Sigmoid colon (tissue), 7 donors: ENCODE measurements around the gene SUPT16H. TPM values are rescaled to one million over a fixed set of nuclear protein-coding genes. Genes with fewer than 3 reads are reported as not detected.

ENCODE experiments used
- DNase-seq: peaks from one replicate; pipeline ENCODE4 v3.0.0-alpha.2; 2019
- H3K27ac ChIP-seq, 4 donors: fragments of 200-600 bp; sonication (generic); one replicate each; pipeline ENCODE4 v1.5.1; 2016 to 2019; ENCODE audit warnings: mild to moderate bottlenecking in 1 of 4
- H3K27me3 ChIP-seq, 3 donors: fragments of 200-600 bp; sonication (generic); one replicate each; pipeline ENCODE4 v1.5.1; 2019; ENCODE audit warnings: mild to moderate bottlenecking in 1 of 3
- H3K36me3 ChIP-seq, 4 donors: fragments of 200-600 bp; sonication (generic); one replicate each; pipeline ENCODE4 v1.5.1; 2016 to 2019
- H3K4me1 ChIP-seq, 4 donors: fragments of 200-600 bp; sonication (generic); one replicate each; pipeline ENCODE4 v1.5.1; 2017 to 2019
- H3K4me3 ChIP-seq, 4 donors: fragments of 200-600 bp; sonication (generic); one replicate each; pipeline ENCODE4 v1.5.1; 2017 to 2019; ENCODE audit warnings: mild to moderate bottlenecking in 2 of 4, moderate library complexity in 1 of 4
- H3K9me3 ChIP-seq, 4 donors: fragments of 200-600 bp in 3 of 4; sonication (generic) in 3 of 4; one replicate each; pipeline versions ENCODE4 v1.5.1 to v1.6.1; 2013 to 2019
- EP300 ChIP-seq, 4 donors: sonication (generic); formaldehyde crosslinking; IDR thresholded peaks; one replicate each; pipeline ENCODE4 v1.6.1; 2017; ENCODE audit warnings: antibody characterized with exemption in 4 of 4
- POLR2A ChIP-seq, 2 donors: fragments of 450-650 bp; IDR thresholded peaks; one replicate each; pipeline ENCODE4 v1.6.1; 2016; ENCODE audit warnings: antibody characterized with exemption in 2 of 2, mild to moderate bottlenecking in 2 of 2, moderate library complexity in 2 of 2
- POLR2AphosphoS5 ChIP-seq, 4 donors: sonication (generic); formaldehyde crosslinking; IDR thresholded peaks; one replicate each; pipeline ENCODE4 v1.6.1; 2017; ENCODE audit warnings: antibody characterized with exemption in 4 of 4
- WGBS, 2 donors: extraction: QIAGEN DNeasy Blood & Tissue Kit; methylation state at CpG; one replicate each; pipeline ENCODE4 v1.1.7; 2013; 5-methylcytosine and 5-hydroxymethylcytosine counted together
- intact Hi-C: fragments of 100-400 bp; cut with DNase I; formaldehyde crosslinking; loops from one replicate; pipeline ENCODE4 v1.15.1; 2023
- polyA plus RNA-seq, 3 donors: library from polyadenylated mRNA; stranded (reverse); fragments of 200-250 nt; gene quantifications; one replicate each; pipeline ENCODE4 v1.2.3, GENCODE V29; 2013
- total RNA-seq, 4 donors: library from RNA; depleted of rRNA; stranded (reverse); fragments of >200 nt; gene quantifications; one replicate each; pipeline ENCODE4 v1.1.0, GENCODE V29; 2016
- TF ChIP-seq, protein P1 (sequence below), 4 experiments: fragments of 450-650 bp in 3 of 4; fragments of 200-600 bp in 1 of 4; IDR thresholded peaks; one replicate each; pipeline ENCODE4 v1.5.1; 2016 to 2019; ENCODE audit warnings: antibody characterized with exemption in 4 of 4, mild to moderate bottlenecking in 3 of 4, moderate library complexity in 2 of 4
- donor health status: healthy with polysubstance abuse.
- donor health status: Bipolar disorder and iron deficiency.
- donor health status: healthy.

The SUPT16H gene
- total and polyA plus RNA-seq, 7 donors, result 27.5 to 77.1 (median 63.7) TPM

DNA sequence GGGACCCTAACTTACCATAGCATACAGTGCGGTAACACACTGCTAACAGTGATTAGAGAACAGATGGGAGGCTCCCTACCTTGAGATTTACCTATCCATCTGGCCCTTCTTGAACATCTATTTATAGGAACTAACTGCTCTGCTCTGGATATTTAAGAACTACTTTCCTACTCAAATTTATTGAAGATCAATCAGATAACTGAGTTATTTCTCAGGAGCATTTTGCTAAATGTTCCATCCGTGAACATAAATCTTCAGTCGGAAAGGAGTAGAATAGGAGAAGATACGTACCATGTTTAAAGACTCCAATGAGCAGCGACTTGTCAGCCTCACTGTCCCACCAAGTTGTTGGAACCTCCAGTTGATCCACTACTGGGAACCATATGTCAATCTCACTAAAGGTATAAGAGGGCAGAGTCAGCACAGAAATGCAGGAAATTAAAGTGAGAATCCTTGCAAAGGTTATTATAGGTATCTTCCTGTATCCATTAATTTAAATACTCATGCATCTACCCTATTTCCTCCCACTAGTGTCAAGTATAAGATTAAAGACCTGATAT is 15.6 kb upstream of the SUPT16H start:
- 98 to 99% methylated on average over 5 of the region's 5 CpGs for WGBS, 2 donors
- intact Hi-C loops, result no loop called here
- Histone ChIP-seq H3K27ac (no peak overlapping the region), H3K4me3 (no peak overlapping the region), H3K9me3 (no peaks in the 10 kb centered on the region), H3K4me1 (no peaks in the 10 kb centered on the region), H3K36me3 (peaks cover 63 to 100% (median 94%) of the 10 kb centered on the region in 4 donors), H3K27me3 (no peaks in the 10 kb centered on the region)
- no peak for DNase-seq
- TF ChIP-seq POLR2A (IDR thresholded peaks at IDR 0.05), result no peak
- no peak for TF ChIP-seq POLR2AphosphoS5 (IDR thresholded peaks at IDR 0.05)
- TF ChIP-seq EP300 (IDR thresholded peaks at IDR 0.05), result no peak
- TF ChIP-seq, protein P1, sequence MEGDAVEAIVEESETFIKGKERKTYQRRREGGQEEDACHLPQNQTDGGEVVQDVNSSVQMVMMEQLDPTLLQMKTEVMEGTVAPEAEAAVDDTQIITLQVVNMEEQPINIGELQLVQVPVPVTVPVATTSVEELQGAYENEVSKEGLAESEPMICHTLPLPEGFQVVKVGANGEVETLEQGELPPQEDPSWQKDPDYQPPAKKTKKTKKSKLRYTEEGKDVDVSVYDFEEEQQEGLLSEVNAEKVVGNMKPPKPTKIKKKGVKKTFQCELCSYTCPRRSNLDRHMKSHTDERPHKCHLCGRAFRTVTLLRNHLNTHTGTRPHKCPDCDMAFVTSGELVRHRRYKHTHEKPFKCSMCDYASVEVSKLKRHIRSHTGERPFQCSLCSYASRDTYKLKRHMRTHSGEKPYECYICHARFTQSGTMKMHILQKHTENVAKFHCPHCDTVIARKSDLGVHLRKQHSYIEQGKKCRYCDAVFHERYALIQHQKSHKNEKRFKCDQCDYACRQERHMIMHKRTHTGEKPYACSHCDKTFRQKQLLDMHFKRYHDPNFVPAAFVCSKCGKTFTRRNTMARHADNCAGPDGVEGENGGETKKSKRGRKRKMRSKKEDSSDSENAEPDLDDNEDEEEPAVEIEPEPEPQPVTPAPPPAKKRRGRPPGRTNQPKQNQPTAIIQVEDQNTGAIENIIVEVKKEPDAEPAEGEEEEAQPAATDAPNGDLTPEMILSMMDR (IDR thresholded peaks at IDR 0.05), result no peak

DNA sequence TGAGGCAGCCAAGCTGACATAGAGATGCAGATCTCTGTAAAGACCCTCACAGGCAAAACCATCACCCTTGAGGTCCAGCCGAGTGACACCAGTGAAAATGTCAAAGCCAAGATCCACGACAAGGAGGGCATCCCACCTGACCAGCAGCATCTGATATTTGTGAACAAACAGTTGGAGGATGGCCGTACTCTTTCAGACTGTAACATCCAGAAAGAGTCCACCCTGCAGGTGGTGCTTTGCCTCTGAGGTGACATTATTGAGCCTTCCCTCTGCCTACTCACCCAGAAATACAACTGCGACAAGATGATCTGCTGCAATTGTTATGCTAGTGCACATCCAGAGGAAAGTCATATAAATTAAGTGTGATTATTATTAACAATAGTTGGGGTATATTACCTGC is 15.1 kb upstream of the SUPT16H start:
- intact Hi-C loops, result no loop called here
- peaks cover 67 to 100% (median 96%) of the 10 kb centered on the region in 4 donors for H3K36me3 ChIP-seq
- DNase-seq, result no peak
- no peaks in the 10 kb centered on the region for H3K27me3 ChIP-seq
- H3K9me3 ChIP-seq, result no peaks in the 10 kb centered on the region
- H3K4me1 ChIP-seq, result no peaks in the 10 kb centered on the region
- no peak overlapping the region for H3K4me3 ChIP-seq
- H3K27ac ChIP-seq, result no peak overlapping the region
- 96% methylated on average over 4 of the region's 4 CpGs for WGBS, 2 donors
- TF ChIP-seq POLR2AphosphoS5 (IDR thresholded peaks at IDR 0.05) (no peak), POLR2A (IDR thresholded peaks at IDR 0.05) (no peak)

DNA sequence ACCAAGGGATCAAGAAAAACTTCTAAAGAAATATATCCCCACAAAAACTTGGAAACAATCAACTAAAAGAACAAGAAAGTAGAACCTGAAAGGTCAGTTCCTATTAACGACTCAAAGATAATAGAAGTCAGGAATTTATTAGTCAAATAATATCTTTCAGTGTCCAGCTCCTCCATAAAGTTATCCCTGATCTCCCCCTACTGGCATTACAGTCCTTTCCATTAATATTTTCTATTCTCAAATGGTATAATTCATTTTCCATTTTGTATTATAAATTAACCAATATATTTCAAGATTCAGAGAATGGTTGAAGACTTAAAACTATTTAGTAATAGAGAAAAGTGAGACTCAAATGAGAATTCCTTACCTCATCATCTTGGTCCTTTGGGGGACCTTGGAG is 11.6 kb upstream of the SUPT16H start:
- H3K4me3 ChIP-seq, result no peak overlapping the region
- 0 to 40% methylated on average over 1 of the region's 1 CpG for WGBS, 2 donors
- TF ChIP-seq EP300 (IDR thresholded peaks at IDR 0.05), result no peak
- no peak for TF ChIP-seq POLR2A (IDR thresholded peaks at IDR 0.05)
- no peak for TF ChIP-seq POLR2AphosphoS5 (IDR thresholded peaks at IDR 0.05)
- TF ChIP-seq, protein P1 (IDR thresholded peaks at IDR 0.05), result no peak
- H3K36me3 ChIP-seq, result peaks cover 67 to 100% (median 93%) of the 10 kb centered on the region in 4 donors
- H3K27ac ChIP-seq, result no peak overlapping the region
- no peaks in the 10 kb centered on the region for H3K9me3 ChIP-seq
- intact Hi-C loops, result no loop called here
- DNase-seq, result no peak
- no peaks in the 10 kb centered on the region for H3K27me3 ChIP-seq
- H3K4me1 ChIP-seq, result no peaks in the 10 kb centered on the region

DNA sequence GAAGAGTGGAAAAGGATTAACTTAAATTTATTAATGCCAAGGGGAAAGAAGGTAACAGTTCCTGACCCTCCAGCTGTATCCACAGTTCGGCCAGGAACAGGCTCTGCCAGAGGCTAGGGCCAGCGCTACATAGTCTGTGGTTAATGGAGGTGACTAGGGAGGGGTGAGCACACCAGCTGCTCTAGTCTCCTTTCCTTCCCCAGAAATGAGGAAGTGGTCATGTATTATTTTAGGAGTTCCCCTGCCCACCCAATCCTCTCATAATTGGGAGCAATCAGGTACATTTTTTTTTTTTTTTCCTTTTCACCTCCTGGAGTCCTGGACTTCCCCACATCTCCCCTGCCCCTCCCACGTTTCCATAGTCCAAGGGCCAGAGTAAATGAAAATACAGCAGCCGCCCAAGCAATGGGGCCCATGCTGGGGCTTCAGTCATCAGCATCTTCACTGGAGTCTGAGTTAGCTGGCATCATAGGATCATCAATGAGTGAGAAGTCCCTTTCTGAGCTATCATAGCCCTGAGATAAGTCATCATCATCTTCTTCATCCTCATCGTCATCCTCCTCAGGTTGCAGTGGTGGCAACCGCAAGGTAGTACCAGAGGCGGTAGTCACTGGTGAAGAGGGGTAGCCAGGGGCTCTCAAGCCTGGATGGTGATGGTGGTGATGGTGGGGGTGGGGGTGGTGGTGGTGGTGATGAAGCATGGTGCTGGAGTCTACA is 1.5 kb upstream of the SUPT16H start:
- intact Hi-C loops, result loop anchor here (2.0 to 10.0 kb wide), 3 partner anchors 117 to 169 kb away; partner anchors contain the start of gene HNRNPC
- peaks cover 9 to 52% (median 22%) of the 10 kb centered on the region in 4 donors for H3K36me3 ChIP-seq

DNA sequence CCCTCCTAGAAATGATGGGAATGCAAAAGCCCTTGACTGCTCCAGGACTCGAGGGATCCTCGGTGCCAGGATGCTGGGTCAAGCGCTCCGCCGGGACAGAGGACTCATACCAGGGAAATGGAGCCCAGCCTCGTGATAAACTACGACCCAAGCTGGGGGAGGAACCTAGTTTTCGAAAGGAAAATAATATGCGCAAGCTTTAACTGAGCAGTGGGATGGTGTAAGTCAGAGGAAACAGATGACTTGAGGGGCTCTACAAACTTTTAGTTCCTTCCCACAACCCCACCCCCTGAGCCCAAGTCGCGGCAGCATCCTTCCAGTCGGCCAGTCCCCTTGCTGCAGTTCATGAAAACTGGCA is 654 bp upstream of the SUPT16H start:
- Histone ChIP-seq H3K9me3 (no peaks in the 10 kb centered on the region), H3K36me3 (peaks cover 3 to 43% (median 14%) of the 10 kb centered on the region in 4 donors), H3K4me1 (peaks cover 0 to 26% (median 16%) of the 10 kb centered on the region in 4 donors), H3K27me3 (no peaks in the 10 kb centered on the region), H3K27ac (peak overlapping the region; percentile 87 to 95 (median 90)), H3K4me3 (peak overlapping the region; percentile 61 to 88 (median 72))
- no peak for TF ChIP-seq POLR2A (IDR thresholded peaks at IDR 0.05)
- TF ChIP-seq, protein P1 (IDR thresholded peaks at IDR 0.05), result no peak
- TF ChIP-seq EP300 (IDR thresholded peaks at IDR 0.05), result no peak
- peak in 1 of 4 donors; percentile 40 for TF ChIP-seq POLR2AphosphoS5 (IDR thresholded peaks at IDR 0.05)
- 1% methylated on average over 12 of the region's 12 CpGs for WGBS, 2 donors
- no peak for DNase-seq
- intact Hi-C loops, result loop anchor here (2.0 to 10.0 kb wide), 3 partner anchors 116 to 170 kb away; partner anchors contain the start of gene HNRNPC

More for the DNA sequence above, 1.5 kb upstream of the SUPT16H start:
- DNase-seq, result no peak
- Histone ChIP-seq H3K4me3 (no peak overlapping the region), H3K4me1 (peaks cover 0 to 26% (median 16%) of the 10 kb centered on the region in 4 donors), H3K27ac (peak overlapping the region; percentile 87 to 95 (median 90)), H3K9me3 (no peaks in the 10 kb centered on the region), H3K27me3 (no peaks in the 10 kb centered on the region)
- WGBS, 2 donors, result 71 to 79% methylated on average over 7 of the region's 7 CpGs
- no peak for TF ChIP-seq EP300 (IDR thresholded peaks at IDR 0.05)
- TF ChIP-seq, protein P1 (IDR thresholded peaks at IDR 0.05), result no peak
- TF ChIP-seq POLR2AphosphoS5 (IDR thresholded peaks at IDR 0.05), result no peak
- TF ChIP-seq POLR2A (IDR thresholded peaks at IDR 0.05), result no peak
